Measurements from ENCODE around the gene MFSD11. TPM values are rescaled to one million over a fixed set of nuclear protein-coding genes. Genes with fewer than 3 reads are reported as not detected.
A peak's percentile ranks its signal among the peaks of the same experiment; 100 is the strongest.

The MFSD11 gene
- total RNA-seq, 1 experiment from 2014 or later = 42.3 TPM

DNA sequence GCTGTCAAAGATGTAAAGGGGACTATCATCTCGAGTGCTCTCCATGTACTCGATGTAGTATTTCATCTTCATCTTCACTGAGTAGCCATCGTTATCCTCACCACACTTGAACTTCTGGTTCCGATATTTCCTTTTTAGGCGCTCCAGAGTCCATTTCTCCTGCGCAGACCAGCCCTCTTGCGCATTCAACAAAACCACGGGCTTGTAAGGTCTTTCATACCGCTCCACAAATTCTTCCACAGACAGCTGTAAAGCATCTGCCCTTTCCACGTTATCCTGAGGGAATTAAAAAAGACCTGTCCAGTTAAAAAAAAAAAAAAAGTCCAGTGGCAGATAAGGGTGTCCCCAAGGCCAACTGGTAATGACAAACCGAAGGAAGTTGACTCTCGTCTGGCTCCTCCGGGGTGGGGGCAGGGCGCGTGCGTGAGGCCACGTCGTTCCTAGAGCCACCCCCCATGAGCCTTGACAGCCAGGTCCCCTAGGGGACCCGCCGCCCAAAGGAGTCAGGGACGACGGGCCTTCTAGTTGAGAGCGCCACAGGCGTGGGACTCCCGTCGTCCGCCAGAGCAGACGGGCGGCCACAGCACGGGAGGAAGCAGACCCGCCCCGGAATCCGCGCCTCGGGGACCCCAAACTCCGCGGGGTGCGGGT lies 12.2 kb upstream of the MFSD11 start:
- CTCF ChIA-PET = interaction anchor here (0.8 kb wide), 1 partner anchor 635 kb away, joined by 4 read pairs; no protein-coding TSS in a partner anchor
- BruUV-seq (replicated peaks) = TSS peak; percentile 92
- intact Hi-C loops (cut with micrococcal nuclease; ENCODE audit: unreplicated experiment) = no loop called here

DNA sequence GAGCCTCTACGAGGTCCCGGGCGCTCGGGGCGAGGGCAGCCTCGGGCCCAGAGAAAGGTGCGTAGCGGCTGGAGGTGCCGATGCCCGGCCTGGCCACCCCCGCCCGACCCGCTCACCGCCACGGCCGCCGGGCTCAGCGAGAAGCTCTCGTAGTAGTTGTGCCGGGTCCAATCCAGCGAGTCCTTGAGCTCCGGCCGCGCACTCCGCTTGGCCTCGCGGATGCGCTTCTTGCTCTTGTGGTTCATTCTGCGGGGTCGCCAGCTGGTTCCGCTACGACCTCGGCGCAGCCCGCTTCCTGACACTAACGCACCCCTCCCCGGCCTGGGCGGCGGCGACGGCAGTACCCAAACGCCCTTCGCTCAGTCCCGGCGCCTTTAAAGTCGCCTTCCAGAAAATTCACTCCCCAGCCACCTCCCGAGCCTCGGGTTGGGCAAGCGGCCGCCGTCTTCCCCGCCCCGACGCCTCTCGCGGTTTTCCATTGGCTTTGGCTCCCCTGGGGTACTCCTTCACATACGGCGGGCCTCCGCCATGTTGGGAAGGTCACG lies 11.6 kb upstream of the MFSD11 start, which contains the start of gene JMJD6:
TSS of gene JMJD6 (minus strand) at position 376 of the 545 bp plus-strand sequence. CDS start at position 245, 131 bp downstream.
- CTCF ChIA-PET = interaction anchor here (0.8 kb wide), 1 partner anchor 635 kb away, joined by 4 read pairs; no protein-coding TSS in a partner anchor
- ATAC-seq (peak; percentile 95), DNase-seq (ENCODE audit: low read depth, low spot score) (peak; percentile 69)
- POLR2A ChIA-PET = no interaction called here
- Histone ChIP-seq H3K27ac (ENCODE audit: low read length) (peak within 1 kb of the TSS; percentile 91), H3K4me1 (ENCODE audit: control insufficient read depth, insufficient read depth, low read length) (peaks cover 4% of the 10 kb centered on the region; the same call in 1 of the 2 replicates), H3K36me3 (ENCODE audit: control insufficient read depth, insufficient read depth, low read length) (peaks cover 17% of the 10 kb centered on the region), H3K4me3 (ENCODE audit: low read depth in 2 of 2, low read length in 2 of 2) (peak within 1 kb of the TSS; percentile 79 to 92), H3K9me3 (ENCODE audit: control insufficient read depth, insufficient read depth, low read depth, low read length) (no peaks in the 10 kb centered on the region), H3K27me3 (ENCODE audit: control insufficient read depth, insufficient read depth, low read length) (no peaks in the 10 kb centered on the region)
- intact Hi-C loops (cut with micrococcal nuclease; ENCODE audit: unreplicated experiment) (no loop called here), in situ Hi-C loops (cut with HindIII; ENCODE audit: low pct_unique_long_range_greater_than_20kb, low sequenced_read_pairs) (no loop called here)
- no TSS peak for BruUV-seq (replicated peaks)
- TF ChIP-seq POLR2AphosphoS5 (IDR thresholded peaks at IDR 0.05; ENCODE audit: low read depth, low read length) (peak; percentile 82), TCF7L2 (IDR thresholded peaks at IDR 0.05; ENCODE audit: low read depth, low read length) (peak; percentile 89), SIN3A (IDR thresholded peaks at IDR 0.05; ENCODE audit: borderline replicate concordance, insufficient read depth, low read depth, low read length) (peak; percentile 62)
- TF ChIP-seq, protein P1, sequence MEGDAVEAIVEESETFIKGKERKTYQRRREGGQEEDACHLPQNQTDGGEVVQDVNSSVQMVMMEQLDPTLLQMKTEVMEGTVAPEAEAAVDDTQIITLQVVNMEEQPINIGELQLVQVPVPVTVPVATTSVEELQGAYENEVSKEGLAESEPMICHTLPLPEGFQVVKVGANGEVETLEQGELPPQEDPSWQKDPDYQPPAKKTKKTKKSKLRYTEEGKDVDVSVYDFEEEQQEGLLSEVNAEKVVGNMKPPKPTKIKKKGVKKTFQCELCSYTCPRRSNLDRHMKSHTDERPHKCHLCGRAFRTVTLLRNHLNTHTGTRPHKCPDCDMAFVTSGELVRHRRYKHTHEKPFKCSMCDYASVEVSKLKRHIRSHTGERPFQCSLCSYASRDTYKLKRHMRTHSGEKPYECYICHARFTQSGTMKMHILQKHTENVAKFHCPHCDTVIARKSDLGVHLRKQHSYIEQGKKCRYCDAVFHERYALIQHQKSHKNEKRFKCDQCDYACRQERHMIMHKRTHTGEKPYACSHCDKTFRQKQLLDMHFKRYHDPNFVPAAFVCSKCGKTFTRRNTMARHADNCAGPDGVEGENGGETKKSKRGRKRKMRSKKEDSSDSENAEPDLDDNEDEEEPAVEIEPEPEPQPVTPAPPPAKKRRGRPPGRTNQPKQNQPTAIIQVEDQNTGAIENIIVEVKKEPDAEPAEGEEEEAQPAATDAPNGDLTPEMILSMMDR (IDR thresholded peaks at IDR 0.05) = no peak
- TF ChIP-seq, protein P2, sequence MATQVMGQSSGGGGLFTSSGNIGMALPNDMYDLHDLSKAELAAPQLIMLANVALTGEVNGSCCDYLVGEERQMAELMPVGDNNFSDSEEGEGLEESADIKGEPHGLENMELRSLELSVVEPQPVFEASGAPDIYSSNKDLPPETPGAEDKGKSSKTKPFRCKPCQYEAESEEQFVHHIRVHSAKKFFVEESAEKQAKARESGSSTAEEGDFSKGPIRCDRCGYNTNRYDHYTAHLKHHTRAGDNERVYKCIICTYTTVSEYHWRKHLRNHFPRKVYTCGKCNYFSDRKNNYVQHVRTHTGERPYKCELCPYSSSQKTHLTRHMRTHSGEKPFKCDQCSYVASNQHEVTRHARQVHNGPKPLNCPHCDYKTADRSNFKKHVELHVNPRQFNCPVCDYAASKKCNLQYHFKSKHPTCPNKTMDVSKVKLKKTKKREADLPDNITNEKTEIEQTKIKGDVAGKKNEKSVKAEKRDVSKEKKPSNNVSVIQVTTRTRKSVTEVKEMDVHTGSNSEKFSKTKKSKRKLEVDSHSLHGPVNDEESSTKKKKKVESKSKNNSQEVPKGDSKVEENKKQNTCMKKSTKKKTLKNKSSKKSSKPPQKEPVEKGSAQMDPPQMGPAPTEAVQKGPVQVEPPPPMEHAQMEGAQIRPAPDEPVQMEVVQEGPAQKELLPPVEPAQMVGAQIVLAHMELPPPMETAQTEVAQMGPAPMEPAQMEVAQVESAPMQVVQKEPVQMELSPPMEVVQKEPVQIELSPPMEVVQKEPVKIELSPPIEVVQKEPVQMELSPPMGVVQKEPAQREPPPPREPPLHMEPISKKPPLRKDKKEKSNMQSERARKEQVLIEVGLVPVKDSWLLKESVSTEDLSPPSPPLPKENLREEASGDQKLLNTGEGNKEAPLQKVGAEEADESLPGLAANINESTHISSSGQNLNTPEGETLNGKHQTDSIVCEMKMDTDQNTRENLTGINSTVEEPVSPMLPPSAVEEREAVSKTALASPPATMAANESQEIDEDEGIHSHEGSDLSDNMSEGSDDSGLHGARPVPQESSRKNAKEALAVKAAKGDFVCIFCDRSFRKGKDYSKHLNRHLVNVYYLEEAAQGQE (IDR thresholded peaks at IDR 0.05; ENCODE audit: insufficient read depth in 1 of 2, low read depth in 2 of 2, low read length in 1 of 2) = no peak

More for the DNA sequence above, 12.2 kb upstream of the MFSD11 start:
- Histone ChIP-seq H3K27ac (ENCODE audit: low read length) (peak overlapping the region; percentile 91), H3K9me3 (ENCODE audit: control insufficient read depth, insufficient read depth, low read depth, low read length) (no peaks in the 10 kb centered on the region), H3K4me1 (ENCODE audit: control insufficient read depth, insufficient read depth, low read length) (peaks cover 4% of the 10 kb centered on the region; the same call in 1 of the 2 replicates), H3K27me3 (ENCODE audit: control insufficient read depth, insufficient read depth, low read length) (no peaks in the 10 kb centered on the region), H3K36me3 (ENCODE audit: control insufficient read depth, insufficient read depth, low read length) (peaks cover 23% of the 10 kb centered on the region), H3K4me3 (ENCODE audit: low read depth in 2 of 2, low read length in 2 of 2) (peak overlapping the region; percentile 79 to 92)
- POLR2A ChIA-PET = interaction anchor here (0.6 kb wide), 2 partner anchors 15 to 28 kb away, joined by 6 to 7 read pairs; partner anchors contain the start of gene MXRA7
- ATAC-seq = peak; percentile 45
- TF ChIP-seq, protein P1 (IDR thresholded peaks at IDR 0.05) = no peak
- no peak for TF ChIP-seq POLR2AphosphoS5 (IDR thresholded peaks at IDR 0.05; ENCODE audit: low read depth, low read length)
- 0 out of 2 replicates have a peak, but pooled peaks have one; percentile 49 for TF ChIP-seq SIN3A (IDR thresholded peaks at IDR 0.05; ENCODE audit: borderline replicate concordance, insufficient read depth, low read depth, low read length)
- DNase-seq (ENCODE audit: low read depth, low spot score) = no peak
- in situ Hi-C loops (cut with HindIII; ENCODE audit: low pct_unique_long_range_greater_than_20kb, low sequenced_read_pairs) = no loop called here

All from Panc1 (cell line).